HepG2 (cell line): ENCODE results near the gene CTCF. TPM values are rescaled to one million over a fixed set of nuclear protein-coding genes. Genes with fewer than 3 reads are reported as not detected.
A peak's percentile ranks its signal among the peaks of the same experiment; 100 is the strongest.

Experiments used
- ATAC-seq: fragments of 200-7000 bp; cut with Tn5 transposase; 3 replicates; pipeline ENCODE4 v1.9.1; 2020; ENCODE audit warnings: mild to moderate bottlenecking, moderate library complexity
- BruUV-seq: library from RNA; stranded (reverse); fragments of 400-500 nt; replicated peaks from 2 replicates; lab custom pipeline; 2021; lab: Mats Ljungman, UMichigan
- CTCF ChIA-PET: fragments of 300-600 bp; formaldehyde crosslinking; extraction: SDS; loops from one replicate; lab custom pipeline; 2021; ENCODE audit warnings: low total read pairs, inconsistent platforms, low intra/inter-chr PET ratio; lab: Yijun Ruan, JAX
- POLR2A ChIA-PET: fragments of 350-600 bp; sonication (Branson Sonifier 250); formaldehyde crosslinking; loops from one replicate; lab custom pipeline; 2020; ENCODE audit warnings: antibody characterized with exemption, inconsistent platforms; lab: Yijun Ruan, JAX
- DNase-seq: peaks from one replicate; pipeline ENCODE4 v3.0.0-alpha.2; 2015; ENCODE audit warnings: low spot score
- FAIRE-seq: peaks from 3 replicates; lab custom pipeline; 2011; peaks lifted over from hg19 to GRCh38; lab: Jason Lieb, UNC
- H2AFZ ChIP-seq: one replicate; pipeline ENCODE4 v1.6.1; 2011; ENCODE audit warnings: low read length, inconsistent platforms
- H3K27ac ChIP-seq: fragments of 300-600 bp; 3 replicates; pipeline ENCODE4 v1.8.0; 2011; ENCODE audit warnings: mixed run types, mild to moderate bottlenecking, mixed read lengths, low read length, inconsistent platforms; ENCODE audit not compliant: insufficient read depth; ENCODE audit errors: extremely low read length
- H3K27me3 ChIP-seq, 2 experiments: fragments of 200-600 bp in 1 of 2; 2 replicates in 1 of 2; 3 replicates in 1 of 2; pipeline versions ENCODE4 v1.6.0 to v1.8.0; 2011; ENCODE audit warnings: low read length in 2 of 2, mild to moderate bottlenecking in 2 of 2, moderate library complexity in 2 of 2, inconsistent platforms in 1 of 2; ENCODE audit not compliant: insufficient read depth in 2 of 2, control insufficient read depth in 1 of 2
- H3K36me3 ChIP-seq, 2 experiments: fragments of 200-600 bp in 1 of 2; replicated peaks in 1 of 2; 2 replicates in 1 of 2; 3 replicates in 1 of 2; pipeline versions ENCODE4 v1.5.1 to v1.8.0; 2011; ENCODE audit warnings: low read length in 2 of 2, inconsistent platforms in 1 of 2; ENCODE audit not compliant: insufficient read depth in 2 of 2, control insufficient read depth in 1 of 2
- H3K4me1 ChIP-seq: 2 replicates; pipeline ENCODE4 v1.5.1; 2012; ENCODE audit warnings: low read length, inconsistent platforms; ENCODE audit not compliant: insufficient read depth
- H3K4me2 ChIP-seq: 2 replicates; pipeline ENCODE4 v1.6.0; 2011; ENCODE audit warnings: low read depth, low read length, inconsistent platforms
- H3K4me3 ChIP-seq, 3 experiments: fragments of 200-600 bp in 1 of 3; sonication (generic), shearing (Covaris generic) in 1 of 3; replicated peaks in 1 of 3; 2 replicates each; pipeline ENCODE4 v1.5.1; 2011 to 2016; ENCODE audit warnings: low read length in 3 of 3, inconsistent platforms in 2 of 3, low read depth in 2 of 3, mild to moderate bottlenecking in 2 of 3, control low read depth in 1 of 3, mixed read lengths in 1 of 3; ENCODE audit not compliant: insufficient read depth in 1 of 3
- H3K79me2 ChIP-seq: one replicate; pipeline ENCODE4 v1.6.1; 2011; ENCODE audit warnings: low read length, inconsistent platforms; ENCODE audit not compliant: insufficient read depth
- H3K9ac ChIP-seq: 2 replicates; pipeline ENCODE4 v1.6.0; 2011; ENCODE audit warnings: mild to moderate bottlenecking, low read depth, low read length, inconsistent platforms; ENCODE audit not compliant: insufficient read depth
- H3K9me3 ChIP-seq: 2 replicates; pipeline ENCODE4 v1.5.1; 2012; ENCODE audit warnings: mild to moderate bottlenecking, low read length
- H4K20me1 ChIP-seq: 2 replicates; pipeline ENCODE4 v1.6.0; 2011; ENCODE audit warnings: inconsistent platforms, mild to moderate bottlenecking, low read length, moderate library complexity; ENCODE audit not compliant: insufficient read depth
- CENPX ChIP-seq: sonication (generic); formaldehyde crosslinking; IDR thresholded peaks from 2 replicates; pipeline ENCODE4 v1.9.0; 2021; ENCODE audit warnings: mild to moderate bottlenecking, missing genetic modification reagents, moderate library complexity
- ELK4 ChIP-seq: sonication (generic); formaldehyde crosslinking; IDR thresholded peaks from 2 replicates; pipeline ENCODE4 v1.9.0; 2021; ENCODE audit warnings: missing genetic modification reagents, borderline replicate concordance
- GTF3A ChIP-seq: sonication (generic); formaldehyde crosslinking; conservative IDR thresholded peaks from 2 replicates; pipeline ENCODE4 v1.4.0; 2020; ENCODE audit warnings: mild to moderate bottlenecking, missing genetic modification reagents
- IKZF4 ChIP-seq: sonication (generic); formaldehyde crosslinking; IDR thresholded peaks from 2 replicates; pipeline ENCODE4 v1.5.1; 2020; ENCODE audit warnings: borderline replicate concordance, mild to moderate bottlenecking, low read depth, missing genetic modification reagents; ENCODE audit errors: not compliant biosample characterization
- KLF12 ChIP-seq: sonication (generic); formaldehyde crosslinking; IDR thresholded peaks from 2 replicates; pipeline ENCODE4 v1.4.0; 2020; ENCODE audit warnings: missing genetic modification reagents, borderline replicate concordance
- KLF16 ChIP-seq, 2 experiments: sonication (generic) in 1 of 2; formaldehyde crosslinking in 1 of 2; IDR thresholded peaks; 2 replicates each; pipeline versions ENCODE4 v1.6.1 to v1.8.0; 2016 to 2023; ENCODE audit warnings: missing genetic modification reagents in 2 of 2, missing compliant biosample characterization in 1 of 2
- PAX8 ChIP-seq: sonication (generic); formaldehyde crosslinking; IDR thresholded peaks from 2 replicates; pipeline ENCODE4 v1.8.0; 2022; ENCODE audit warnings: mild to moderate bottlenecking, missing genetic modification reagents, borderline replicate concordance
- ZNF234 ChIP-seq: sonication (generic); formaldehyde crosslinking; conservative IDR thresholded peaks from 2 replicates; pipeline ENCODE4 v1.5.1; 2020; ENCODE audit warnings: mild to moderate bottlenecking, missing genetic modification reagents
- ZNF619 ChIP-seq: sonication (generic); formaldehyde crosslinking; IDR thresholded peaks from 2 replicates; pipeline ENCODE4 v1.4.0; 2020; ENCODE audit warnings: mild to moderate bottlenecking, missing genetic modification reagents
- ZSCAN22 ChIP-seq: sonication (generic); formaldehyde crosslinking; IDR thresholded peaks from 2 replicates; pipeline ENCODE4 v1.4.0; 2020; ENCODE audit warnings: mild to moderate bottlenecking, missing genetic modification reagents
- WGBS: methylation state at CpG from one replicate; pipeline ENCODE4 v1.1.6; 2017; ENCODE audit warnings: low lambda C conversion rate; 5-methylcytosine and 5-hydroxymethylcytosine counted together
- in situ Hi-C: cut with HindIII; loops from 2 replicates; pipeline ENCODE4 v1.10.0; 2017; ENCODE audit warnings: low pct_unique_long_range_greater_than_20kb; ENCODE audit not compliant: extremely low pct_ligation_motif_present
- intact Hi-C: fragments of 100-400 bp; cut with micrococcal nuclease; formaldehyde crosslinking; loops from one replicate; pipeline ENCODE4 v1.10.0; 2022; ENCODE audit not compliant: unreplicated experiment
- polyA plus RNA-seq, 8 experiments: library from polyadenylated mRNA; depleted of rRNA in 3 of 8; stranded (reverse) in 7 of 8; unstranded in 1 of 8; fragments of >200 nt; fragmentation: Illumina TruSeq in 4 of 8; extraction: Trizol in 4 of 8; gene quantifications; 2 replicates each; pipeline versions ENCODE4 v1.2.1 to v1.2.3, GENCODE V29; 2011 to 2016; ENCODE audit warnings: low read depth in 4 of 8, missing spikeins in 1 of 8, mixed read lengths in 1 of 8; ENCODE audit not compliant: insufficient read depth in 1 of 8
- total RNA-seq, 5 experiments: library from RNA; depleted of rRNA; stranded (reverse); fragments of >200 nt; fragmentation: Illumina TruSeq; extraction: Trizol; gene quantifications; 2 replicates each; pipeline ENCODE4 v1.2.3, GENCODE V29; 2016; ENCODE audit warnings: low read depth in 1 of 5
- TF ChIP-seq, protein P1 (sequence below): sonication (generic); formaldehyde crosslinking; IDR thresholded peaks from 2 replicates; pipeline ENCODE4 v1.4.0; 2020; ENCODE audit warnings: missing genetic modification reagents

CTCF gene
- total and polyA plus RNA-seq, 2 of the 13 experiments (the other 11 are each of a cell fraction or from before 2014, with no cell fraction given): 19.5 to 37.5 TPM

- ATAC-seq (no peak), FAIRE-seq (no peak)
- intact Hi-C loops: no loop called here
- in situ Hi-C loops: no loop called here
- Histone ChIP-seq H3K79me2 (peaks cover 68% of the 10 kb centered on the region), H3K27ac (no peak overlapping the region), H3K4me1 (peaks cover 11% of the 10 kb centered on the region), H3K27me3 (no peaks in the 10 kb centered on the region), H3K36me3 (peaks cover 12 to 45% of the 10 kb centered on the region in 2 experiments), H3K9me3 (no peaks in the 10 kb centered on the region), H2AFZ (no peak overlapping the region)
- CTCF ChIA-PET: no interaction called here
- WGBS: 97% methylated on average over 2 of the region's 2 CpGs
- TSS peak; percentile 36 for BruUV-seq
- TF ChIP-seq ZNF234 (CRISPR knock-in tag): no peak
- TF ChIP-seq, protein P1, sequence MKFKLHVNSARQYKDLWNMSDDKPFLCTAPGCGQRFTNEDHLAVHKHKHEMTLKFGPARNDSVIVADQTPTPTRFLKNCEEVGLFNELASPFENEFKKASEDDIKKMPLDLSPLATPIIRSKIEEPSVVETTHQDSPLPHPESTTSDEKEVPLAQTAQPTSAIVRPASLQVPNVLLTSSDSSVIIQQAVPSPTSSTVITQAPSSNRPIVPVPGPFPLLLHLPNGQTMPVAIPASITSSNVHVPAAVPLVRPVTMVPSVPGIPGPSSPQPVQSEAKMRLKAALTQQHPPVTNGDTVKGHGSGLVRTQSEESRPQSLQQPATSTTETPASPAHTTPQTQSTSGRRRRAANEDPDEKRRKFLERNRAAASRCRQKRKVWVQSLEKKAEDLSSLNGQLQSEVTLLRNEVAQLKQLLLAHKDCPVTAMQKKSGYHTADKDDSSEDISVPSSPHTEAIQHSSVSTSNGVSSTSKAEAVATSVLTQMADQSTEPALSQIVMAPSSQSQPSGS (CRISPR knock-in tag): no peak
- no peak for TF ChIP-seq ZSCAN22 (CRISPR knock-in tag)
- no peak for TF ChIP-seq ELK4
- no peak for TF ChIP-seq GTF3A
- TF ChIP-seq IKZF4 (CRISPR knock-in tag): no peak
- no peak for TF ChIP-seq ZNF619 (CRISPR knock-in tag)
- TF ChIP-seq PAX8: no peak
- no peak for TF ChIP-seq KLF16 (CRISPR knock-in tag; IDR thresholded peaks at IDR 0.05)
- TF ChIP-seq KLF12 (CRISPR knock-in tag): no peak
- TF ChIP-seq CENPX (CRISPR knock-in tag): no peak
- TF ChIP-seq, all 625 proteins: peak for 0
- POLR2A ChIA-PET: no interaction called here
- Histone ChIP-seq H3K9ac (no peak overlapping the region), H3K4me2 (no peak overlapping the region), H3K4me3 (no peak overlapping the region), H4K20me1 (no peaks in the 10 kb centered on the region)
- DNase-seq: no peak
These were observed 9.1 kb downstream of the CTCF start for GRCh38 chr16:67571464-67571863.
